IPS DF 6.9 (cell line): ENCODE measurements around the gene CELSR3.

ENCODE experiments used
- DNase-seq: peaks from one replicate; pipeline ENCODE4 v3.0.0-alpha.2; 2013; ENCODE audit warnings: low read depth, low spot score
- H3K27ac ChIP-seq: one replicate; pipeline ENCODE4 v1.5.1; 2013; ENCODE audit warnings: low read length, control low read depth
- H3K27me3 ChIP-seq: 2 replicates; pipeline ENCODE4 v1.6.1; 2013; ENCODE audit warnings: mild to moderate bottlenecking, low read length; ENCODE audit not compliant: control insufficient read depth, insufficient read depth
- H3K36me3 ChIP-seq: 2 replicates; pipeline ENCODE4 v1.6.1; 2013; ENCODE audit warnings: low read length; ENCODE audit not compliant: control insufficient read depth, insufficient read depth
- H3K4me1 ChIP-seq: 2 replicates; pipeline ENCODE4 v1.6.1; 2013; ENCODE audit warnings: low read length; ENCODE audit not compliant: control insufficient read depth, insufficient read depth
- H3K4me3 ChIP-seq: 2 replicates; pipeline ENCODE4 v1.5.1; 2013; ENCODE audit warnings: mild to moderate bottlenecking, low read length
- H3K9me3 ChIP-seq: 2 replicates; pipeline ENCODE4 v1.6.1; 2013; ENCODE audit warnings: low read length, inconsistent platforms; ENCODE audit not compliant: control insufficient read depth, insufficient read depth
- WGBS: extraction: QIAGEN DNeasy Blood & Tissue Kit; methylation state at CpG from one replicate; pipeline ENCODE4 v1.1.7; 2013; ENCODE audit warnings: mixed read lengths, missing lambda C conversion rate; ENCODE audit not compliant: insufficient read length, insufficient coverage; 5-methylcytosine and 5-hydroxymethylcytosine counted together

Gene CELSR3

GRCh38 chr3:48688032-48688736, 25.5 kb upstream of the CELSR3 start:
- H3K4me3 ChIP-seq: no peak overlapping the region
- no peaks in the 10 kb centered on the region for H3K27me3 ChIP-seq
- H3K9me3 ChIP-seq: no peaks in the 10 kb centered on the region
- H3K4me1 ChIP-seq: 0 out of 2 replicates have a peak, but pooled peaks cover 3% of the 10 kb centered on the region
- peaks cover 39% of the 10 kb centered on the region for H3K36me3 ChIP-seq
- WGBS: no CpG with 5 or more reads among the region's 18 CpGs
- DNase-seq: no peak
- H3K27ac ChIP-seq: no peak overlapping the region

GRCh38 chr3:48687220-48687678, 24.6 kb upstream of the CELSR3 start:
- no peaks in the 10 kb centered on the region for H3K9me3 ChIP-seq
- H3K36me3 ChIP-seq: peaks cover 33% of the 10 kb centered on the region
- no CpG with 5 or more reads among the region's 3 CpGs for WGBS
- no peak for DNase-seq
- H3K27ac ChIP-seq: no peak overlapping the region
- H3K4me1 ChIP-seq: 0 out of 2 replicates have a peak, but pooled peaks cover 3% of the 10 kb centered on the region
- no peak overlapping the region for H3K4me3 ChIP-seq
- no peaks in the 10 kb centered on the region for H3K27me3 ChIP-seq

- 0 out of 2 replicates have a peak, but pooled peaks cover 3% of the 10 kb centered on the region for H3K4me1 ChIP-seq
- H3K36me3 ChIP-seq: peaks cover 36% of the 10 kb centered on the region
- no peak overlapping the region for H3K4me3 ChIP-seq
- WGBS: no CpG with 5 or more reads among the region's 10 CpGs
- H3K27me3 ChIP-seq: no peaks in the 10 kb centered on the region
- no peaks in the 10 kb centered on the region for H3K9me3 ChIP-seq
- no peak for DNase-seq
- no peak overlapping the region for H3K27ac ChIP-seq
These were observed 24.0 kb upstream of the CELSR3 start for GRCh38 chr3:48686538-48687219.

- no CpG with 5 or more reads among the region's 97 CpGs for WGBS
- Histone ChIP-seq H3K9me3 (no peaks in the 10 kb centered on the region), H3K4me3 (peak within 1 kb of the TSS; percentile 79), H3K4me1 (0 out of 2 replicates have a peak, but pooled peaks cover 3% of the 10 kb centered on the region), H3K36me3 (peaks cover 41% of the 10 kb centered on the region), H3K27ac (no peak within 1 kb of the TSS), H3K27me3 (no peaks in the 10 kb centered on the region)
- no peak for DNase-seq
These were observed 23.2 kb upstream of the CELSR3 start, which contains the start of gene NCKIPSD for GRCh38 chr3:48685603-48686511. NCKIPSD (minus strand) TSS chr3:48685915; CDS start chr3:48685807, 108 bp downstream.

GRCh38 chr3:48685293-48685602, 22.6 kb upstream of the CELSR3 start:
- H3K36me3 ChIP-seq: peaks cover 44% of the 10 kb centered on the region
- H3K4me1 ChIP-seq: 0 out of 2 replicates have a peak, but pooled peaks cover 3% of the 10 kb centered on the region
- WGBS: no CpG with 5 or more reads among the region's 13 CpGs

GRCh38 chr3:48684480-48685143, 21.9 kb upstream of the CELSR3 start:
- Histone ChIP-seq H3K27me3 (no peaks in the 10 kb centered on the region), H3K27ac (no peak overlapping the region), H3K4me1 (0 out of 2 replicates have a peak, but pooled peaks cover 3% of the 10 kb centered on the region), H3K4me3 (peak overlapping the region; percentile 16; the same call in 1 of the 2 replicates), H3K36me3 (peaks cover 45% of the 10 kb centered on the region), H3K9me3 (no peaks in the 10 kb centered on the region)
- no peak for DNase-seq
- WGBS: no CpG with 5 or more reads among the region's 7 CpGs

More at GRCh38 chr3:48685293-48685602, 22.6 kb upstream of the CELSR3 start:
- Histone ChIP-seq H3K27ac (no peak overlapping the region), H3K9me3 (no peaks in the 10 kb centered on the region), H3K4me3 (peak overlapping the region; percentile 79; the same call in 1 of the 2 replicates), H3K27me3 (no peaks in the 10 kb centered on the region)
- no peak for DNase-seq

- WGBS: no CpG with 5 or more reads among the region's 8 CpGs
- Histone ChIP-seq H3K27me3 (no peaks in the 10 kb centered on the region), H3K9me3 (no peaks in the 10 kb centered on the region), H3K36me3 (peaks cover 43% of the 10 kb centered on the region), H3K4me3 (no peak overlapping the region), H3K27ac (no peak overlapping the region), H3K4me1 (0 out of 2 replicates have a peak, but pooled peaks cover 3% of the 10 kb centered on the region)
- DNase-seq: no peak
These were observed 21.3 kb upstream of the CELSR3 start for GRCh38 chr3:48684054-48684349.

GRCh38 chr3:48682786-48683185, 20.1 kb upstream of the CELSR3 start:
- Histone ChIP-seq H3K36me3 (peaks cover 42% of the 10 kb centered on the region), H3K4me3 (no peak overlapping the region), H3K4me1 (0 out of 2 replicates have a peak, but pooled peaks cover 3% of the 10 kb centered on the region), H3K27ac (no peak overlapping the region), H3K27me3 (no peaks in the 10 kb centered on the region), H3K9me3 (no peaks in the 10 kb centered on the region)
- DNase-seq: no peak
- no CpG with 5 or more reads among the region's 9 CpGs for WGBS

GRCh38 chr3:48681974-48682610, 19.4 kb upstream of the CELSR3 start:
- Histone ChIP-seq H3K27ac (no peak overlapping the region), H3K4me3 (no peak overlapping the region), H3K27me3 (no peaks in the 10 kb centered on the region), H3K9me3 (no peaks in the 10 kb centered on the region), H3K4me1 (0 out of 2 replicates have a peak, but pooled peaks cover 3% of the 10 kb centered on the region), H3K36me3 (peaks cover 37% of the 10 kb centered on the region)
- no CpG with 5 or more reads among the region's 17 CpGs for WGBS
- DNase-seq: no peak
